RPMI8226 (cell line): ENCODE measurements around the gene ATP1B2.

Experiments used
- DNase-seq: peaks from one replicate; pipeline ENCODE4 v3.0.0-alpha.2; 2015

Gene ATP1B2

DNA sequence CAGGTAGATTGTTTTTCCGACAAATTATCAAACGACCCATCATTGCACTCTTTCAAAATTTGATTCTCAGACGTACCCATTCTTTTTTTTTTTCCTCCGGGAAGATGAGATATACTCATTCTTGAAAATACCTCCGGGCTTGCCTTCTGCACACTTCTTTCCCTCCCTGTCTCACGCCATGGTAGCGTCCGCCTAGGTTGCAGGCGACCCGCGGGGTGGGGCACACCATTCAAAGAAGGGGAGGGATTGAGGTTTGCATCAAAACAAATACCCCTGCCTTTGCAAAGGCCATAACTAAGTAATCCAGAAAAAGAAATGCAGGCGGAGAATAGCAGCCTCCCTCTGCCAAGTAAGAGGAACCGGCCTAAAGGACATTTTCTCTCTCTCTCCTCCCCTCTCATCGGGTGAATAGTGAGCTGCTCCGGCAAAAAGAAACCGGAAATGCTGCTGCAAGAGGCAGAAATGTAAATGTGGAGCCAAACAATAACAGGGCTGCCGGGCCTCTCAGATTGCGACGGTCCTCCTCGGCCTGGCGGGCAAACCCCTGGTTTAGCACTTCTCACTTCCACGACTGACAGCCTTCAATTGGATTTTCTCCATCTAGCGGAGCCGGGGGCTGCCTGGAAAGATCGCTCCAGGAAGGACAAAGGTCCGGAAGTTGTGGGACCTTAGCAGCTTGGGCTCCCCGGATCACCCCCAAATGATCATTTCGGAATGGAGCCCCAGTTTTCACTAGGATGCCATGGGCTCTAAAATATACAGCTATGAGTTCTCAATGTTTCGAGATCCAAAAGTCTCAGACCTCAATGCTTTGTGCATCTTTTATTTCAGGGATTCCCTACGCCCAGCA, 35.7 kb downstream of the ATP1B2 start:
- peak; percentile 78 for DNase-seq

DNA sequence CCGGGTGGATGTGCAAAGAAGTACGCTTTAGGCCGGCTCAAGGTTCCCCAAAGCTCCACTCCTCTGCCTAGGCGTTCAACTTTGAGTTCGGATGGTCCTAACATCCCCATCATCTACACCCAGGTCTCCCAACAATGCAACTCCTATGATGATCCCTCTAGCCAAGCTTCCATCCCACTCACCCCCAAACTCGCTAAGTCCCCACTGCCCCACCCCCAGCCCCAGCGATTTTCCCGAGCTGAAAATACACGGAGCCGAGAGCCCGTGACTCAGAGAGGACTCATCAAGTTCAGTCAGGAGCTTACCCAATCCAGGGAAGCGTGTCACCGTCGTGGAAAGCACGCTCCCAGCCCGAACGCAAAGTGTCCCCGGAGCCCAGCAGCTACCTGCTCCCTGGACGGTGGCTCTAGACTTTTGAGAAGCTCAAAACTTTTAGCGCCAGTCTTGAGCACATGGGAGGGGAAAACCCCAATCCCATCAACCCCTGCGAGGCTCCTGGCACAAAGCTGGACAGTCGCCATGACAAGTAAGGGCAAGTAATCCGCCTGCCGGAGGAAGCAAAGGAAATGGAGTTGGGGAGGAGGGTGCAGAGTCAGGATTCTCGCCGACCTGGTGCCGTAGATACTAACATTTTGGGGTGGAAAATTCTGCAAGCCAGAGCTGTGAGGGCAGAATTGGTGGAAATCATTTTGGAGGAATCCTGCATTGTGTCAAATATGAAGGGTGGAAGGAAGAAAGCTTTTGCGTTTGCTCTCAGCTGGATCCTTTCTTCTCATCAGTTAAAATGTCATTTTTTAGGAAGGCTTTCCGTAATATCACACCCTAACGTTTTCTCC, 36.6 kb downstream of the ATP1B2 start, which contains the start of gene TP53:
TP53 (minus strand) TSS at position 419 of the 836 bp plus-strand sequence. CDS start 10,896 bp downstream, outside the sequence.
- peak; percentile 92 for DNase-seq

DNA sequence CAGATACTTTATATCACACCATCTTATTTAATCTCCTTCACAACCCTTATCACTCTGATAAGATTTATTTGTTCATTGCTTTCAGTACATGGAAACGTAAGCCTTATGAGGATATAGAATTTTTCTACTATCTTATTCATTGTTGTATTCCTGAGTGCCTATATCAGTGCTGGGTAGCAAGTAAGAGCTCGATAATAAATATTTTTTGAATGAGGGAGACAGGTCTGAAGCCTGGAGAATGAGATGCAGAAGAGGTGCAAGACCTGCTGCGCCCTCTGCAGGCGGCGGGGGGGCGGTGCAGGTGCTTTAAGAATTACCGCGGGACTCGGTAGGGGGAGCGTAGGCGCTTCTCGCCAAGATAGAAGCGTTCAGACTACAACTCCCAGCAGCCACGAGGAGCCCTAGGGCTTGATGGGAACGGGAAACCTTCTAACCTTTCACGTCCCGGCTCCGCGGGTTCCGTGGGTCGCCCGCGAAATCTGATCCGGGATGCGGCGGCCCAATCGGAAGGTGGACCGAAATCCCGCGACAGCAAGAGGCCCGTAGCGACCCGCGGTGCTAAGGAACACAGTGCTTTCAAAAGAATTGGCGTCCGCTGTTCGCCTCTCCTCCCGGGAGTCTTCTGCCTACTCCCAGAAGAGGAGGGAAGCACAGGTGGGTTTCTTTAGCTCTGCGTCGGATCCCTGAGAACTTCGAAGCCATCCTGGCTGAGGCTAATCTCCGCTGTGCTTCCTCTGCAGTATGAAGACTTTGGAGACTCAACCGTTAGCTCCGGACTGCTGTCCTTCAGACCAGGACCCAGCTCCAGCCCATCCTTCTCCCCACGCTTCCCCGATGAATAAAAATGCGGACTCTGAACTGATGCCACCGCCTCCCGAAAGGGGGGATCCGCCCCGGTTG, 37.4 kb downstream of the ATP1B2 start, which contains the start of gene WRAP53:
WRAP53 (plus strand) TSS at position 570 of the 900 bp plus-strand sequence; CDS start at position 742, 172 bp downstream.
- peak; percentile 91 for DNase-seq

DNA sequence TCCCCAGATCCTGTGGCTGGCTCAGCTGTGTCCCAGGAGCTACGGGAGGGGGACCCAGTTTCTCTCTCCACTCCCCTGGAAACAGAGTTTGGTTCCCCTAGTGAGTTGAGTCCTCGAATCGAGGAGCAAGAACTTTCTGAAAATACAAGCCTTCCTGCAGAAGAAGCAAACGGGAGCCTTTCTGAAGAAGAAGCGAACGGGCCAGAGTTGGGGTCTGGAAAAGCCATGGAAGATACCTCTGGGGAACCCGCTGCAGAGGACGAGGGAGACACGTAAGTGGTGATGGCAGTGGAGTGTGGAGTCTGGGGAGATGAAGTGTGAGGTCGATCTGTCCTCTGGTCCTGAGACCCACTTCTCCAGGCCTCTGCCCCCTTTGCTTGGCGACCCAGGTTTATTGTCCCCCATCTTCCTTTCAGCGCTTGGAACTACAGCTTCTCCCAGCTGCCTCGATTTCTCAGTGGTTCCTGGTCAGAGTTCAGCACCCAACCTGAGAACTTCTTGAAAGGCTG, 38.1 kb downstream of the ATP1B2 start:
- no peak for DNase-seq

GRCh38 chr17:7695586-7695985, 44.9 kb downstream of the ATP1B2 start:
- DNase-seq, result no peak

GRCh38 chr17:7697828-7698588, 47.3 kb downstream of the ATP1B2 start:
- no peak for DNase-seq

- DNase-seq, result no peak
Observed at GRCh38 chr17:7700510-7700909, 49.8 kb downstream of the ATP1B2 start.

DNA sequence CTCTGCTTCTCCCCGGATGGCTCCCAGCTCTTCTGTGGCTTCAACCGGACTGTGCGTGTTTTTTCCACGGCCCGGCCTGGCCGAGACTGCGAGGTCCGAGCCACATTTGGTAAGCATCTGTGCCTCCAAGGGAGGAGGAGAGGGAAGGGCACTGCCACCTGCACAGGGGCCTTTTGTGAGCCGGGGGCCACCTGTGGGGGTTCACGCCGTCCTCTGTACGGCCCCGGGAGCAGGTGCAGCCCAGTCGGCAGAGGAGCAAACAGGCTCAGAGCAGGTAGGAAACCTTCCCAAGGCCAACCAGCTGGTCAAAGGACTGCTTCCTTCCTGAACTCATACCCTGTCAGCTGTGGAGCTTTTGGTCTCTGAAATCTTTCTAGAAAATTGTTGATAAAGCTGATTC, 51.0 kb downstream of the ATP1B2 start:
- DNase-seq, result no peak

GRCh38 chr17:7702776-7703175, 52.0 kb downstream of the ATP1B2 start:
- DNase-seq, result no peak

- DNase-seq, result no peak
Observed at GRCh38 chr17:7703584-7704479, 53.1 kb downstream of the ATP1B2 start.

DNA sequence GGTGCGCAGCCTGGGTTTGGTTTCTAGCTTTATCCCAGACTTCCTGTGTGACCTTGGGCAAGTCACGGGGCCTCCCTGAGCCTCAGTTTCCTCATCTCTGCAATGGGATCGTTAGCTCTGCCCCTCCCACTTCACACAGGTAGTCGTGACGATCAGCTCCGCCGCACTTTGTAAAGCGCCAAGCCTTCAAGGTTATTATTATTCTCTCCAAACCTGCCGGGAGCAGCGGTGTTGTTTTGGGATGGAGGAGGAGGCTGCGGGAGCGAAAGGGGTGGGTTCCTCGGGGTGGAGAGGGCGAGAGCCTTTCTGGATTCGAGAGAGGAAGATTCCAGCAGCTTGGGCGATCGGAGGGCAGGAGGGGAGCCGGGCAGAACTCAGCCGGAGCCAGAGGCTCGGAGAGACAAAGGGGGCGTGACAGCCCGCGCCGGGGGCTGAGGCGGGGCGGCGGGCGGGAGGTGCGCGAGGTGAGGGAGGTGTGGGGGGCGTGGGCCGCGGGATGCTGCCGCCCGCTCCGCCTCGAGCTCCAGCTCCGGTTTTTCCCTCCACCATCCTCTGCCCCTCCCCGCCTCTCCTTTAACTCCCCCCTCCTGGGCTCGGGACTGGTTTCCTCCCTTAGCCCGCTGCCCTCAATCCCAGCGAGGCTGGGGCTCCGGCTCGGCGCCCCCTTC, 54.0 kb downstream of the ATP1B2 start, which contains the start of gene EFNB3:
EFNB3 (plus strand) TSS at position 602 of the 668 bp plus-strand sequence. CDS start 397 bp downstream, outside the sequence.
- no peak for DNase-seq

DNA sequence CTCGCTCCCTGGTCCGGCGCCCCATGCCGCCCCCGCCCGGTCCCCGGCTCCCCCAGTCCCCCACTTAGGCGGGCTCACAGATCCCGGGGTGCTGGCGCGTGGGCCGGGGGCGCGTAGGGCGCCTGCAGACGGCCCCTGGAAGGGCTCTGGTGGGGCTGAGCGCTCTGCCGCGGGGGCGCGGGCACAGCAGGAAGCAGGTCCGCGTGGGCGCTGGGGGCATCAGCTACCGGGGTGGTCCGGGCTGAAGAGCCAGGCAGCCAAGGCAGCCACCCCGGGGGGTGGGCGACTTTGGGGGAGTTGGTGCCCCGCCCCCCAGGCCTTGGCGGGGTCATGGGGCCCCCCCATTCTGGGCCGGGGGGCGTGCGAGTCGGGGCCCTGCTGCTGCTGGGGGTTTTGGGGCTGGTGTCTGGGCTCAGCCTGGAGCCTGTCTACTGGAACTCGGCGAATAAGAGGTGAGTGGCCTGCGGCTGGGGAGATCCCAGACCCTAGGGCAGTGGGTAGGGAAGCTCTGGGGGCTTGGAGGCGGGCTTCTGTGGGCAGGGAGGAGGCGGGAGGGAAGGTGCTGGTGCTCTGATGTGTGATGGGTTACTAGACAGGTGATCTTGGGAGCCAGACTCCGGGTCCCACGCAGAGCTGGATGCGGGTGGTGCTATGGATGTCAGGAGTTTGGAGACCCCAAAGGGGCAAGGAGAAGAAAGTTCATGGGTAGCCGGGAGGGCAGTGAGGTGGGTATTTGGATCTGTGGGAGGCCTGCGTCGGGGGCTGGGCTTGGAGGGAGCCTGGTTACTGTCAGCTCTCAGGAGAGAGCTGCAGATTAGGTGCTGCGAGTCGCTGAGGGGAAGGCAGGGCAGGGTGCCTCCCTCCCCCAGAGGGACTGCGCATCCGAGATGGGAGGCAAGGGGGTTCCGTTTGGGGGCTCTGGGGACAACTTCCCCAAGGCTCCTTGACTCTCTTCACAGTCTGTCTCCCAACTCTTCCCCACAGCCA, 54.8 kb downstream of the ATP1B2 start:
- DNase-seq, result no peak

GRCh38 chr17:7706631-7707354, 56.1 kb downstream of the ATP1B2 start:
- DNase-seq, result no peak
